SK-N-MC (cell line): ENCODE results near the gene TAGAP.

Experiments
- EZH2 ChIP-seq: fragments of 200-600 bp; sonication (generic); IDR thresholded peaks from one replicate; pipeline ENCODE4 v1.6.1; 2017; ENCODE audit warnings: antibody characterized with exemption
- POLR2AphosphoS5 ChIP-seq: IDR thresholded peaks from 2 replicates; pipeline ENCODE4 v1.6.1; 2012; ENCODE audit warnings: mild to moderate bottlenecking, low read depth, low read length, borderline replicate concordance

GRCh38 chr6:159002432-159003155 lies 42.2 kb downstream of the TAGAP start:
- TF ChIP-seq EZH2 (no peak), POLR2AphosphoS5 (no peak)
